Smooth muscle cell (in vitro differentiated cells): ENCODE results near the gene FRMD1. TPM values are rescaled to one million over a fixed set of nuclear protein-coding genes. Genes with fewer than 3 reads are reported as not detected.

ENCODE experiments used
- DNase-seq: peaks from one replicate; lab custom pipeline; 2025; ENCODE audit not compliant: unreplicated experiment; lab: John Stamatoyannopoulos, UW
- H2AFZ ChIP-seq: fragments of 200-600 bp; sonication (generic); 2 replicates; pipeline ENCODE4 v1.6.0; 2016; ENCODE audit warnings: antibody characterized with exemption, low read depth, mild to moderate bottlenecking
- H3F3A ChIP-seq: fragments of 200-600 bp; sonication (generic); 2 replicates; pipeline ENCODE4 v1.6.0; 2017; ENCODE audit warnings: antibody characterized with exemption, low read depth
- H3K27ac ChIP-seq: fragments of 200-600 bp; sonication (generic); 2 replicates; pipeline ENCODE4 v1.5.1; 2016; ENCODE audit warnings: low read depth, mild to moderate bottlenecking
- H3K27me3 ChIP-seq: fragments of 200-600 bp; sonication (generic); 2 replicates; pipeline ENCODE4 v1.6.1; 2016; ENCODE audit warnings: low read depth, mild to moderate bottlenecking
- H3K36me3 ChIP-seq: fragments of 200-600 bp; sonication (generic); 2 replicates; pipeline ENCODE4 v1.5.1; 2016; ENCODE audit warnings: low read depth
- H3K4me1 ChIP-seq: fragments of 200-600 bp; sonication (generic); 2 replicates; pipeline ENCODE4 v1.5.1; 2016; ENCODE audit warnings: low read depth
- H3K4me2 ChIP-seq: fragments of 200-600 bp; sonication (generic); 2 replicates; pipeline ENCODE4 v1.6.0; 2016; ENCODE audit warnings: mild to moderate bottlenecking
- H3K4me3 ChIP-seq: fragments of 200-600 bp; sonication (generic); 2 replicates; pipeline ENCODE4 v1.5.1; 2016; ENCODE audit warnings: mild to moderate bottlenecking
- H3K79me2 ChIP-seq: fragments of 200-600 bp; sonication (generic); 2 replicates; pipeline ENCODE4 v1.6.0; 2016; ENCODE audit warnings: low read depth, mild to moderate bottlenecking
- H3K9ac ChIP-seq: fragments of 200-600 bp; sonication (generic); 2 replicates; pipeline ENCODE4 v1.6.0; 2016; ENCODE audit warnings: low read depth
- H3K9me3 ChIP-seq: fragments of 200-600 bp; sonication (generic); replicated peaks from 2 replicates; pipeline ENCODE4 v1.5.1; 2016; ENCODE audit warnings: low read depth
- H4K20me1 ChIP-seq: fragments of 200-600 bp; sonication (generic); 2 replicates; pipeline ENCODE4 v1.6.0; 2016; ENCODE audit warnings: low read depth
- CTCF ChIP-seq: fragments of 200-600 bp; sonication (generic); IDR thresholded peaks from 2 replicates; pipeline ENCODE4 v1.5.1; 2017; ENCODE audit warnings: borderline replicate concordance, mild to moderate bottlenecking, antibody characterized with exemption; ENCODE audit not compliant: insufficient read depth, poor library complexity, severe bottlenecking
- WGBS: methylation state at CpG from one replicate; pipeline ENCODE4 v1.1.7; 2016; ENCODE audit warnings: low lambda C conversion rate; 5-methylcytosine and 5-hydroxymethylcytosine counted together
- polyA plus RNA-seq: library from polyadenylated mRNA; unstranded; fragments of >200 nt; fragmentation: Nextera tagmentation; extraction: Ambion mirVana; gene quantifications from 2 replicates; pipeline ENCODE4 v1.2.1, GENCODE V29; 2016
- total RNA-seq: library from RNA; depleted of rRNA; stranded (reverse); fragments of >200 nt; gene quantifications from 2 replicates; pipeline ENCODE4 v1.2.3, GENCODE V29; 2014

The FRMD1 gene
- total and polyA plus RNA-seq, 2 experiments from 2014 or later: not detected

DNA sequence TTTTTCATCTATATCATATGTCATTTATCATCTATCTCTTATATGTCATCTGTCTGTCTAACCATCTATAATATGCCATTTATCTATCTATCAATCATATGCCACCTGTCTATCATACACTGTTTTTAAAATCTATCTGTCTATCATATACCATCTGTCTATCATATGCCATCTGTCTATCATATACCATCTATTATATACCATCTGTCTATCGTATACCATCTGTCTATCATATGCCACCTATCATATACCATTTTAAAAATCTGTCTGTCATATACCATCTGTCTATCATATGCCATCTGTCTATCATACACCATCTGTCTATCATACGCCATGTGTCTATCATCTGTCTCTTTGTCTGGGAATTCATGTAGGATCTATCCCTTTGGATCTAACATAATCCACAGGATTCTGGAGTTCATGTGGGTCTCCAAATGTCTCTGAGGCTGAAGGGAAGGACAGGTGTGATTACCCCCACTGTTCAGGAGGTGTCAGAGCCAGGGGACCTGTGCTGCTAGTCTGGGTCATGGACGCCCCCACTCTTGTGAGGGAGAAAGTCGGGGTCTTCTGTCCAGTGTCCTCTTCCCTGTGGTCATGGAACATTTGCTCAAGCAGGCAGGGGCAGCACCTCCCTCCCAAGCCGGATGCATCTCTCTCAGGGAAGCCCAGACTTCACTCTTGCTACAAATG lies 36.9 kb upstream of the FRMD1 start:
- no peak overlapping the region for H3K4me3 ChIP-seq
- no peak overlapping the region for H2AFZ ChIP-seq
- no peaks in the 10 kb centered on the region for H3K36me3 ChIP-seq
- no peaks in the 10 kb centered on the region for H3K9me3 ChIP-seq
- no peaks in the 10 kb centered on the region for H4K20me1 ChIP-seq
- no peaks in the 10 kb centered on the region for H3F3A ChIP-seq
- H3K27ac ChIP-seq: no peak overlapping the region
- TF ChIP-seq CTCF: no peak
- no peaks in the 10 kb centered on the region for H3K27me3 ChIP-seq
- DNase-seq: no peak
- H3K9ac ChIP-seq: no peak overlapping the region
- H3K4me2 ChIP-seq: no peak overlapping the region
- 85% methylated on average over 5 of the region's 5 CpGs for WGBS
- H3K4me1 ChIP-seq: no peaks in the 10 kb centered on the region
- H3K79me2 ChIP-seq: no peaks in the 10 kb centered on the region

- Histone ChIP-seq H4K20me1 (no peaks in the 10 kb centered on the region), H3K9ac (no peak overlapping the region), H3K79me2 (no peaks in the 10 kb centered on the region), H3K4me3 (no peak overlapping the region), H3K4me2 (no peak overlapping the region), H3F3A (no peaks in the 10 kb centered on the region), H3K27me3 (no peaks in the 10 kb centered on the region), H3K36me3 (no peaks in the 10 kb centered on the region), H3K4me1 (no peaks in the 10 kb centered on the region), H3K9me3 (no peaks in the 10 kb centered on the region), H2AFZ (no peak overlapping the region), H3K27ac (no peak overlapping the region)
- no peak for DNase-seq
- WGBS: 90% methylated on average over 8 of the region's 8 CpGs
- no peak for TF ChIP-seq CTCF
Observed at GRCh38 chr6:168113226-168113625, 34.2 kb upstream of the FRMD1 start.

DNA sequence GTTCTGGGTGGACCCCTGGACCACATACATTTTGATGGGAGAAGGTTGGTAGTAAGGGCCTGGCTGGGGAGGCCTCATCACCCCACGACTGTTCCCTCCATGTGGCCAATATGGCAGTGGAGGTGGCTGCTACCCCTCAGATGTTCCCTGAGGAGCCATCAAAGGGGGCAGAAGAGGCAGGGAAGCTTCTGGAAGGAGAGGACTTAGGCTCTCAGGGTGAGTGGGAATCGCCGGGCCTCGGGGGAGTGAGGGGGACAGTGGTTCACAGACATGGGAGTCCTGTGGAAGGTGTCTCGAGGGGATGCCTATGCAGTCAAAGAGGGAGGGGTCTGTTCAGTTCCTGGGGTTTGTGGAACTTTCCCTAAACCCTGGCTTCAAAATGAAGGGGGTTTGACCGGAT lies 32.9 kb upstream of the FRMD1 start:
- H3K27me3 ChIP-seq: no peaks in the 10 kb centered on the region
- H3K4me2 ChIP-seq: no peak overlapping the region
- H3K4me3 ChIP-seq: no peak overlapping the region
- no peak overlapping the region for H3K27ac ChIP-seq
- 90% methylated on average over 6 of the region's 6 CpGs for WGBS
- no peak overlapping the region for H2AFZ ChIP-seq
- no peaks in the 10 kb centered on the region for H3K4me1 ChIP-seq
- no peak for DNase-seq
- H3K36me3 ChIP-seq: no peaks in the 10 kb centered on the region
- H4K20me1 ChIP-seq: no peaks in the 10 kb centered on the region
- H3F3A ChIP-seq: no peaks in the 10 kb centered on the region
- no peaks in the 10 kb centered on the region for H3K9me3 ChIP-seq
- H3K9ac ChIP-seq: no peak overlapping the region
- no peak for TF ChIP-seq CTCF
- no peaks in the 10 kb centered on the region for H3K79me2 ChIP-seq

- Histone ChIP-seq H3K36me3 (no peaks in the 10 kb centered on the region), H3K4me1 (no peaks in the 10 kb centered on the region), H2AFZ (no peak overlapping the region), H3K9ac (no peak overlapping the region), H3F3A (no peaks in the 10 kb centered on the region), H3K79me2 (no peaks in the 10 kb centered on the region), H3K27me3 (no peaks in the 10 kb centered on the region), H3K4me3 (no peak overlapping the region), H3K27ac (no peak overlapping the region), H3K4me2 (no peak overlapping the region), H4K20me1 (no peaks in the 10 kb centered on the region), H3K9me3 (no peaks in the 10 kb centered on the region)
- no peak for DNase-seq
- WGBS: 79% methylated on average over 3 of the region's 3 CpGs
- TF ChIP-seq CTCF: no peak
Observed at GRCh38 chr6:168110437-168110836, 31.4 kb upstream of the FRMD1 start.
